ENCODE results near the gene CHSY1. TPM values are rescaled to one million over a fixed set of nuclear protein-coding genes. Genes with fewer than 3 reads are reported as not detected.

The CHSY1 gene
- total and polyA plus RNA-seq, 2 of the 4 experiments (the other 2 are of a cell fraction): 40.9 to 53.2 TPM

- Histone ChIP-seq H3K9me3 (ENCODE audit: control insufficient read depth, insufficient read depth, low read length) (no peaks in the 10 kb centered on the region), H3K4me3 (ENCODE audit: insufficient read depth, low read depth, low read length) (no peak overlapping the region), H3K4me2 (ENCODE audit: low read depth, low read length) (no peak overlapping the region), H2BK15ac (ENCODE audit: low read depth, low read length) (no peak overlapping the region), H4K8ac (ENCODE audit: low read depth in 2 of 2, low read length in 2 of 2) (no peak overlapping the region), H2BK5ac (ENCODE audit: low read depth, low read length, poor library complexity, severe bottlenecking) (no peak overlapping the region), H3K23ac (ENCODE audit: low read depth, low read length) (no peak overlapping the region), H3K27me3 (ENCODE audit: control insufficient read depth, insufficient read depth, low read length) (no peaks in the 10 kb centered on the region), H3K9me1 (ENCODE audit: insufficient read depth, low read length) (peaks cover 17% of the 10 kb centered on the region), H4K91ac (ENCODE audit: insufficient read depth, low read depth, low read length) (no peak overlapping the region), H2BK20ac (ENCODE audit: low read depth, low read length) (no peak overlapping the region), H4K5ac (ENCODE audit: low read depth, low read length) (no peak overlapping the region), H3K56ac (ENCODE audit: extremely low read depth, insufficient read depth, low read length) (no peak overlapping the region), H3K9ac (ENCODE audit: low read depth, low read length) (no peak overlapping the region), H4K20me1 (ENCODE audit: insufficient read depth, low read length) (peaks cover 87% of the 10 kb centered on the region), H3K4me1 (ENCODE audit: control insufficient read depth, insufficient read depth, low read length) (peaks cover 4% of the 10 kb centered on the region), H2BK120ac (ENCODE audit: low read depth, low read length) (no peak overlapping the region), H3K27ac (ENCODE audit: insufficient read depth, low read length) (no peak overlapping the region), H2AK9ac (replicated peaks; ENCODE audit: low read depth, low read length, poor library complexity) (no peak overlapping the region), H3K18ac (ENCODE audit: low read depth, low read length) (no peak overlapping the region), H3K79me1 (ENCODE audit: low read depth in 1 of 2, low read length in 2 of 2) (peaks cover 9 to 57% of the 10 kb centered on the region in 2 experiments; a peak in 3 of 4 replicates), H3K36me3 (ENCODE audit: control insufficient read depth, insufficient read depth, low read length) (peaks cover 25% of the 10 kb centered on the region), H2AFZ (replicated peaks; ENCODE audit: low read length, poor library complexity) (no peak overlapping the region), H2AK5ac (ENCODE audit: low read depth, low read length) (no peak overlapping the region), H3K14ac (replicated peaks; ENCODE audit: low read depth, low read length) (no peak overlapping the region), H3K4ac (ENCODE audit: low read depth, low read length) (no peak overlapping the region)
- dilution Hi-C loops (cut with HindIII; ENCODE audit: low sequenced_read_pairs, unreplicated experiment) (no loop called here), intact Hi-C loops (cut with micrococcal nuclease) (no loop called here), in situ Hi-C loops (cut with MboI; ENCODE audit: low sequenced_read_pairs) (no loop called here)
- no peak for ATAC-seq (ENCODE audit: low read depth)
- no peak for DNase-seq
- ChIA-PET POLR2A (ENCODE audit: unreplicated experiment) (no interaction called here), CTCF (interaction anchor here (0.6 kb wide), 1 partner anchor 248 kb away, joined by 5 read pairs; no protein-coding TSS in a partner anchor)
- TF ChIP-seq CEBPB (IDR thresholded peaks at IDR 0.05; ENCODE audit: low read depth, low read length) (peak; percentile 75), SMC3 (IDR thresholded peaks at IDR 0.05; ENCODE audit: low read depth, low read length) (no peak)
- no TSS peak for BruUV-seq (replicated peaks)
- 100% methylated on average over 3 of the region's 5 CpGs; no CpG with 5 or more reads in 1 of the 2 experiments for WGBS, 2 experiments (ENCODE audit: extremely low coverage in 2 of 2, insufficient read length in 1 of 2)
Measured at GRCh38 chr15:101233651-101234280, 18.1 kb downstream of the CHSY1 start.
